K562 (cell line): Measurements from ENCODE around the gene LONRF2. TPM values are rescaled to one million over a fixed set of nuclear protein-coding genes. Genes with fewer than 3 reads are reported as not detected.

Experiments used
- BCOR ChIP-seq: fragments of 450-650 bp; IDR thresholded peaks from 2 replicates; pipeline ENCODE4 v1.6.1; 2016
- CBX8 ChIP-seq: fragments of 200-600 bp; sonication (generic); IDR thresholded peaks from 2 replicates; pipeline ENCODE4 v1.6.1; 2012; ENCODE audit warnings: borderline replicate concordance, mixed run types, low read depth, mild to moderate bottlenecking, moderate library complexity, mixed read lengths, low read length, control low read depth, inconsistent platforms; ENCODE audit not compliant: poor library complexity, severe bottlenecking; ENCODE audit errors: extremely low read depth
- CREB3L1 ChIP-seq: fragments of 450-650 bp; IDR thresholded peaks from 2 replicates; pipeline ENCODE4 v1.6.1; 2014; ENCODE audit warnings: low read depth, mild to moderate bottlenecking, moderate library complexity, borderline replicate concordance
- CSDE1 ChIP-seq, 2 experiments: fragments of 450-650 bp; IDR thresholded peaks; 2 replicates each; pipeline ENCODE4 v1.6.1; 2016; ENCODE audit warnings: mild to moderate bottlenecking in 1 of 2
- ELF1 ChIP-seq: fragments of 200-800 bp; sonication (Bioruptor generic); IDR thresholded peaks from 2 replicates; pipeline ENCODE4 v1.6.1; 2016; ENCODE audit warnings: missing genetic modification characterization, missing compliant biosample characterization
- ELF4 ChIP-seq: fragments of 450-650 bp; formaldehyde crosslinking; IDR thresholded peaks from 2 replicates; pipeline ENCODE4 v1.4.0; 2022; ENCODE audit warnings: missing genetic modification characterization
- GTF2F1 ChIP-seq: IDR thresholded peaks from 2 replicates; pipeline ENCODE4 v1.6.1; 2011; ENCODE audit warnings: low read depth, low read length, improper control_type of control experiment
- HES1 ChIP-seq: fragments of 450-650 bp; IDR thresholded peaks from 2 replicates; pipeline ENCODE4 v1.6.1; 2016; ENCODE audit warnings: low read depth, mild to moderate bottlenecking, moderate library complexity
- HNRNPLL ChIP-seq: fragments of 200-400 bp; formaldehyde crosslinking; IDR thresholded peaks from 2 replicates; pipeline ENCODE4 v1.6.1; 2017; ENCODE audit warnings: low read length, low read depth, mild to moderate bottlenecking; ENCODE audit not compliant: poor library complexity, severe bottlenecking
- MED1 ChIP-seq: sonication (generic); formaldehyde crosslinking; IDR thresholded peaks from 2 replicates; pipeline ENCODE4 v1.8.1; 2023; ENCODE audit warnings: missing genetic modification reagents, borderline replicate concordance
- MEF2D ChIP-seq: conservative IDR thresholded peaks from 2 replicates; pipeline ENCODE4 v1.6.1; 2016; ENCODE audit warnings: low read depth, missing genetic modification characterization, missing compliant biosample characterization
- PHB ChIP-seq: fragments of 250-450 bp; sonication (Bioruptor Pico); IDR thresholded peaks from 2 replicates; pipeline ENCODE4 v1.5.0; 2021
- PKNOX1 ChIP-seq: fragments of 450-650 bp; IDR thresholded peaks from 2 replicates; pipeline ENCODE4 v1.6.1; 2016
- PYGO2 ChIP-seq: fragments of 450-650 bp; IDR thresholded peaks from 2 replicates; pipeline ENCODE4 v1.6.1; 2016; ENCODE audit warnings: mild to moderate bottlenecking, missing genetic modification characterization, moderate library complexity, missing compliant biosample characterization
- RCOR1 ChIP-seq, 2 experiments: IDR thresholded peaks; 2 replicates each; pipeline ENCODE4 v1.6.1; 2012; ENCODE audit warnings: low read depth in 2 of 2, low read length in 2 of 2, borderline replicate concordance in 1 of 2, improper control_type of control experiment in 1 of 2
- RFX1 ChIP-seq: fragments of 450-650 bp; IDR thresholded peaks from 2 replicates; pipeline ENCODE4 v1.6.1; 2016; ENCODE audit warnings: mild to moderate bottlenecking, moderate library complexity
- SIX5 ChIP-seq, 2 experiments: IDR thresholded peaks; 2 replicates each; pipeline ENCODE4 v1.6.1; 2011; ENCODE audit warnings: low read length in 2 of 2, borderline replicate concordance in 1 of 2, low read depth in 1 of 2, mild to moderate bottlenecking in 1 of 2, moderate library complexity in 1 of 2; ENCODE audit not compliant: insufficient read depth in 1 of 2
- SREBF2 ChIP-seq: sonication (generic); formaldehyde crosslinking; IDR thresholded peaks from 2 replicates; pipeline ENCODE4 v1.4.0; 2020; ENCODE audit warnings: mild to moderate bottlenecking, missing genetic modification reagents
- SRSF7 ChIP-seq: fragments of 200-400 bp; formaldehyde crosslinking; optimal IDR thresholded peaks from 2 replicates; pipeline ENCODE3; 2017; ENCODE audit warnings: mild to moderate bottlenecking, low read depth, low read length
- TARDBP ChIP-seq: fragments of 450-650 bp; IDR thresholded peaks from 2 replicates; pipeline ENCODE4 v1.6.1; 2016
- ZBTB12 ChIP-seq: fragments of 250-450 bp; sonication (Bioruptor Pico); IDR thresholded peaks from 2 replicates; pipeline ENCODE4 v1.4.0; 2020
- ZNF785 ChIP-seq: fragments of 250-450 bp; sonication (Bioruptor Pico); IDR thresholded peaks from 2 replicates; pipeline ENCODE4 v1.4.0; 2020; ENCODE audit warnings: mild to moderate bottlenecking
- polyA plus RNA-seq, 8 experiments: library from polyadenylated mRNA; depleted of rRNA in 4 of 8; stranded (reverse) in 5 of 8; unstranded in 3 of 8; fragments of >200 nt; fragmentation: Nextera tagmentation in 2 of 8; fragmentation: Illumina TruSeq in 1 of 8; extraction: Ambion mirVana in 2 of 8; extraction: Trizol in 1 of 8; gene quantifications; 2 replicates each; pipeline versions ENCODE4 v1.2.1 to v1.2.3, GENCODE V29; 2011 to 2014; ENCODE audit warnings: inconsistent platforms in 1 of 8, missing spikeins in 1 of 8
- total RNA-seq, 7 experiments: library from RNA; depleted of rRNA in 6 of 7; stranded (reverse); fragments of >200 nt in 6 of 7; fragmentation: Illumina TruSeq in 2 of 7; extraction: Trizol in 2 of 7; gene quantifications; 2 replicates each; pipeline versions ENCODE4 v1.2.1 to v1.2.3, GENCODE V29; 2011 to 2021; ENCODE audit warnings: low replicate concordance in 1 of 7

The LONRF2 gene
- total and polyA plus RNA-seq, 9 of the 15 experiments (the other 6 are each of a cell fraction or from before 2014, with no cell fraction given), result 0.35 to 5.0 (median 2.7) TPM

- TF ChIP-seq ZBTB12 (CRISPR knock-in tag), result 0 out of 2 replicates have a peak, but pooled peaks have one; percentile 39
- TF ChIP-seq RCOR1 (IDR thresholded peaks at IDR 0.05; ENCODE audit: borderline replicate concordance in 1 of 2, low read depth in 2 of 2, low read length in 2 of 2), result peak in 1 of 2 experiments; percentile 97; a peak in 2 of 4 replicates
- no peak for TF ChIP-seq ZNF785
- TF ChIP-seq HNRNPLL, result no peak
- TF ChIP-seq PHB, result no peak
- TF ChIP-seq PYGO2 (tag), result no peak
- TF ChIP-seq HES1, result 0 out of 2 replicates have a peak, but pooled peaks have one; percentile 40
- no peak for TF ChIP-seq CBX8
- TF ChIP-seq GTF2F1, result no peak
- TF ChIP-seq TARDBP, result no peak
- no peak for TF ChIP-seq MED1 (CRISPR knock-in tag)
- no peak for TF ChIP-seq ELF4
- TF ChIP-seq BCOR, result no peak
- peak; percentile 53; the same call in 1 of the 2 replicates for TF ChIP-seq MEF2D
- TF ChIP-seq ELF1 (tag), result 0 out of 2 replicates have a peak, but pooled peaks have one; percentile 23
- peak; percentile 69 for TF ChIP-seq PKNOX1
- peak; percentile 86 for TF ChIP-seq RFX1
- TF ChIP-seq SIX5 (IDR thresholded peaks at IDR 0.05; ENCODE audit: borderline replicate concordance in 1 of 2, insufficient read depth in 1 of 2, low read depth in 1 of 2, low read length in 2 of 2), result 0 out of 4 replicates have a peak, but pooled peaks of 1 of the 2 experiments have one; percentile 12
- TF ChIP-seq CSDE1 (IDR thresholded peaks at IDR 0.05), result 0 out of 4 replicates have a peak, but pooled peaks of 1 of the 2 experiments have one; percentile 57
- TF ChIP-seq SREBF2 (CRISPR knock-in tag), result no peak
- TF ChIP-seq SRSF7, result no peak
- TF ChIP-seq CREB3L1, result no peak
Measured at GRCh38 chr2:100291152-100291970, 30.9 kb downstream of the LONRF2 start (continued).
